Measurements from ENCODE around the gene PPP1R2. TPM values are rescaled to one million over a fixed set of nuclear protein-coding genes. Genes with fewer than 3 reads are reported as not detected.

PPP1R2 gene
- total and polyA plus RNA-seq, 4 donors: 31.3 to 55.4 (median 51.5) TPM

DNA sequence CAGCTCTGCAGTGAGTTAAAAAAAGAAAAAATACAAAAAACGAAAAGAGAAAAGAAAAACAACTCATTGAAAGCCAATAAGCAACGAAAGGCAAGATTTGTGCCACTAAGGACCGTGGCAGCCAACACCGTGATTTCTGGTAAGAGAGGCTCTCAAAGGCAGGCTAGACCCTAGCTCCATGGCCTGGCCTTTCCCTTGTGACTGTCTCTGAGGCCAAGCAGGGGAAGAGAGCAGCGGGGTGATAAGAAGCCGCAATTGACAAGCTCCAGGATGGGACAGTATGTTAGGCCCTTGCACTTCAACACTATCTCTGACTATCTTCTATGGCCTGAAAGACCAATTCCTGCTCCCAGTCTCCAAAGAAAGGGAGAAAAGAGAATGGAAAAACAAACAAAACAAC lies 28.2 kb upstream of the PPP1R2 start:
- Histone ChIP-seq H3K4me1 (ENCODE audit: control insufficient read depth in 1 of 2, insufficient read depth in 2 of 2, low read length in 2 of 2) (no peaks in the 10 kb centered on the region), H3K27me3 (ENCODE audit: control insufficient read depth in 1 of 2, insufficient read depth in 2 of 2, low read length in 1 of 2) (no peaks in the 10 kb centered on the region), H3K4me3 (ENCODE audit: low read length in 2 of 2) (no peak overlapping the region), H3K9me3 (ENCODE audit: control insufficient read depth, low read length) (no peaks in the 10 kb centered on the region), H3K36me3 (ENCODE audit: control insufficient read depth in 1 of 2, insufficient read depth in 2 of 2, low read length in 1 of 2) (no peaks in the 10 kb centered on the region), H3K27ac (ENCODE audit: low read depth in 1 of 2, low read length in 2 of 2) (no peak overlapping the region)
- WGBS, 2 donors: 78 to 82% methylated on average over 6 of the region's 6 CpGs
- intact Hi-C loops (cut with DNase I): no loop called here
- DNase-seq: no peak
- no peak for ATAC-seq (ENCODE audit: low FRiP score)

DNA sequence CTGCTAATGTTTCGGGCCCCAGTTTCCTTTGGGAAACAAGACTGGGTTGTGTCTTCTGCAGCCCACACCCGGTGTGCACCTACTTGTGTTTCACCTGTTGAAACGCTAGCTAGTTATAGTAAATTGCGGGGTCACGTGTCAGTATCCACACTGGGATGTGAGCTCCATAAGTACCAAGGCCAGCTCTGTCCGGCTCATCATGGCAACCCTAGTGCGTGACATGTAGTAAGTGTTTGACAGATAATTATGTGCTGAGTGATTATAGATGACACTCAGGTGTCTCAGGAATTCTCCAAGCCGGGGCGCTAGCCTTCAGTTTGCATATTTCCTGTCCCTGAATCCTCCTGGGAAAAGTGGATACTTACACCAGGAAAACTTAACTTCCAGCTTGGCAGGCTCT lies 27.8 kb upstream of the PPP1R2 start:
- ATAC-seq (ENCODE audit: low FRiP score) (no peak), DNase-seq (no peak)
- Histone ChIP-seq H3K36me3 (ENCODE audit: control insufficient read depth in 1 of 2, insufficient read depth in 2 of 2, low read length in 1 of 2) (no peaks in the 10 kb centered on the region), H3K27me3 (ENCODE audit: control insufficient read depth in 1 of 2, insufficient read depth in 2 of 2, low read length in 1 of 2) (no peaks in the 10 kb centered on the region), H3K4me3 (ENCODE audit: low read length in 2 of 2) (no peak overlapping the region), H3K4me1 (ENCODE audit: control insufficient read depth in 1 of 2, insufficient read depth in 2 of 2, low read length in 2 of 2) (no peaks in the 10 kb centered on the region), H3K9me3 (ENCODE audit: control insufficient read depth, low read length) (no peaks in the 10 kb centered on the region), H3K27ac (ENCODE audit: low read depth in 1 of 2, low read length in 2 of 2) (no peak overlapping the region)
- intact Hi-C loops (cut with DNase I): no loop called here
- 88% methylated on average over 9 of the region's 9 CpGs for WGBS, 2 donors

DNA sequence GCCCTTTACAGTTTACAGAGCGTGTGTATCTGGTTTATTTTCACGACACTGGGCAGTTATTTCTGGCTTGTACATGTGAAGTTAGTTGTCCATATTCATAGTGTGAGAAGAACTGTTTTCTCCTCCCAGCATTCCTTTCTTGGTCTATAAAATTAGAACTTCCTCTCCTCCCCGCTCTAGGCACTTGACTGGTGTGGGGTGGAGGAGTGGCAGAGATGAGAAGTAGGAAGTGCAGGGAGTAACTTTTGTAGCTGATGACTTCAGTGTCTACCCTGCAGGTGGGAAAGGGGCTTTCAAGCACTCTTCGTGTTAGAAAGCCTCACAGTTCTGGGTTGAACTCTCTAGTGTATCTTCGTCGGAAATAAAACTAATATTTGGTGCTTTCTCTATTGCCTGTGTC lies 27.2 kb upstream of the PPP1R2 start:
- intact Hi-C loops (cut with DNase I): no loop called here
- no peaks in the 10 kb centered on the region for H3K36me3 ChIP-seq (ENCODE audit: control insufficient read depth in 1 of 2, insufficient read depth in 2 of 2, low read length in 1 of 2)
- no peaks in the 10 kb centered on the region for H3K4me1 ChIP-seq (ENCODE audit: control insufficient read depth in 1 of 2, insufficient read depth in 2 of 2, low read length in 2 of 2)
- ATAC-seq (ENCODE audit: low FRiP score) (no peak), DNase-seq (no peak)
- H3K9me3 ChIP-seq (ENCODE audit: control insufficient read depth, low read length): no peaks in the 10 kb centered on the region
- H3K27me3 ChIP-seq (ENCODE audit: control insufficient read depth in 1 of 2, insufficient read depth in 2 of 2, low read length in 1 of 2): peaks cover 0 to 2% of the 10 kb centered on the region in 2 donors
- WGBS, 2 donors: 79 to 81% methylated on average over 6 of the region's 6 CpGs
- H3K4me3 ChIP-seq (ENCODE audit: low read length in 2 of 2): no peak overlapping the region
- H3K27ac ChIP-seq (ENCODE audit: low read depth in 1 of 2, low read length in 2 of 2): no peak overlapping the region

DNA sequence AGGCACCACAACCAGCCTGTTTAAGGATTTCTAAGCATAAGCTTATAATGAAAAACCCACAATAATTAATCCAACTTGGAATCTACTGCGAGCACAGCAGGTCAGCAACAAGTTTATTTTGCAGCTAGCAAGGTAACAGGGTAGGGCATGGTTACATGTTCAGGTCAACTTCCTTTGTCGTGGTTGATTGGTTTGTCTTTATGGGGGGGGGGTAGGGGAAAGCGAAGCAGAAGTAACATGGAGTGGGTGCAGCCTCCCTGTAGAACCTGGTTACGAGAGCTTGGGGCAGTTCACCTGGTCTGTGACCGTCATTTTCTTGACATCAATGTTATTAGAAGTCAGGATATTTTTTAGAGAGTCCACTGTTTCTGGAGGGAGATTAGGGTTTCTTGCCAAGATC lies 25.5 kb upstream of the PPP1R2 start:
- ATAC-seq (ENCODE audit: low FRiP score) (no peak), DNase-seq (no peak)
- Histone ChIP-seq H3K4me1 (ENCODE audit: control insufficient read depth in 1 of 2, insufficient read depth in 2 of 2, low read length in 2 of 2) (no peaks in the 10 kb centered on the region), H3K27ac (ENCODE audit: low read depth in 1 of 2, low read length in 2 of 2) (no peak overlapping the region), H3K4me3 (ENCODE audit: low read length in 2 of 2) (no peak overlapping the region), H3K36me3 (ENCODE audit: control insufficient read depth in 1 of 2, insufficient read depth in 2 of 2, low read length in 1 of 2) (no peaks in the 10 kb centered on the region), H3K9me3 (ENCODE audit: control insufficient read depth, low read length) (no peaks in the 10 kb centered on the region), H3K27me3 (ENCODE audit: control insufficient read depth in 1 of 2, insufficient read depth in 2 of 2, low read length in 1 of 2) (peaks cover 0 to 2% of the 10 kb centered on the region in 2 donors)
- intact Hi-C loops (cut with DNase I): no loop called here
- 85 to 89% methylated on average over 5 of the region's 5 CpGs for WGBS, 2 donors

DNA sequence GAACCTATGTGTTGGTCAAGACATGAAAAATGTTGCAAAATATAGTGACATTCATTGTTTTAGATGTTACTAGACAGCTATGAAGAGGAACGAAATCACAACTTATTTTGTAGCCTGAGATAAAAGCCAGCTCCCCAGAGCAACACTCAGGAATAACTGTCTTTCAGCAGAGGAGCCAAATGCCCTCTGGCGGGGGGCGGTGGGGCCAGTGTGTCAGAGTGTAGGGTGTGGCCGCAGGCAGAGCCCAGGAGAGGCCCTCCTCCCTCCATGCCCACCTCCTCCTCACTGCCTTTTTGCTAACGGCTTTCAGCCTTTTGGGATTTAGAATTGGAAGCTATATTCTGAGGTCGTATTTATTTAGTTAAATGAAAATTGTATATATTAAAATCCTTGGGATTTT lies 23.7 kb upstream of the PPP1R2 start:
- H3K4me1 ChIP-seq (ENCODE audit: control insufficient read depth in 1 of 2, insufficient read depth in 2 of 2, low read length in 2 of 2): no peaks in the 10 kb centered on the region
- H3K27ac ChIP-seq (ENCODE audit: low read depth in 1 of 2, low read length in 2 of 2): no peak overlapping the region
- 80 to 84% methylated on average over 6 of the region's 6 CpGs for WGBS, 2 donors
- ATAC-seq (ENCODE audit: low FRiP score): no peak
- H3K36me3 ChIP-seq (ENCODE audit: control insufficient read depth in 1 of 2, insufficient read depth in 2 of 2, low read length in 1 of 2): no peaks in the 10 kb centered on the region
- H3K27me3 ChIP-seq (ENCODE audit: control insufficient read depth in 1 of 2, insufficient read depth in 2 of 2, low read length in 1 of 2): peaks cover 0 to 2% of the 10 kb centered on the region in 2 donors
- no peak overlapping the region for H3K4me3 ChIP-seq (ENCODE audit: low read length in 2 of 2)
- no peak for DNase-seq
- intact Hi-C loops (cut with DNase I): no loop called here
- H3K9me3 ChIP-seq (ENCODE audit: control insufficient read depth, low read length): no peaks in the 10 kb centered on the region

DNA sequence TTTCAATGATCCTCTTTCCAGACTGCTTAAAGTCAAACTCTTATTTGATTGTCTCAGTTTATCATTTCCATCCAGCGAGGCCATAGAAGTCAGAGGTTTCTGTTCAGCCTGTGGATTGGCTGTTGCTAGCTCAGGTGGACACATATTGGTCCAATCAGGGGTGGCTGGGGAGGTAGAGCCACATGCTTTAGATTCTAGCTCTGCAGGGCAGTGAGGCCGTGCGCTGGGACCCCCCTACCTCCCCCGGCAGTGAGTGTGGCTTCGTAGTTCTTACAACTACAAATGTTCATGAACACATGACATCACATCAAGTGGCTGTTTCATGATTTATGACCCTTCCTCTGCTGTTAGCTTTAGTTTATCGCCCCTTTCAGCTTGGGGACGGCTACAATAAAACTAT lies 22.6 kb upstream of the PPP1R2 start:
- Histone ChIP-seq H3K27ac (ENCODE audit: low read depth in 1 of 2, low read length in 2 of 2) (no peak overlapping the region), H3K4me1 (ENCODE audit: control insufficient read depth in 1 of 2, insufficient read depth in 2 of 2, low read length in 2 of 2) (no peaks in the 10 kb centered on the region), H3K36me3 (ENCODE audit: control insufficient read depth in 1 of 2, insufficient read depth in 2 of 2, low read length in 1 of 2) (no peaks in the 10 kb centered on the region), H3K4me3 (ENCODE audit: low read length in 2 of 2) (no peak overlapping the region), H3K27me3 (ENCODE audit: control insufficient read depth in 1 of 2, insufficient read depth in 2 of 2, low read length in 1 of 2) (peaks cover 0 to 2% of the 10 kb centered on the region in 2 donors), H3K9me3 (ENCODE audit: control insufficient read depth, low read length) (no peaks in the 10 kb centered on the region)
- intact Hi-C loops (cut with DNase I): no loop called here
- ATAC-seq (ENCODE audit: low FRiP score) (no peak), DNase-seq (no peak)
- 17% methylated on average over 7 of the region's 7 CpGs for WGBS, 2 donors

DNA sequence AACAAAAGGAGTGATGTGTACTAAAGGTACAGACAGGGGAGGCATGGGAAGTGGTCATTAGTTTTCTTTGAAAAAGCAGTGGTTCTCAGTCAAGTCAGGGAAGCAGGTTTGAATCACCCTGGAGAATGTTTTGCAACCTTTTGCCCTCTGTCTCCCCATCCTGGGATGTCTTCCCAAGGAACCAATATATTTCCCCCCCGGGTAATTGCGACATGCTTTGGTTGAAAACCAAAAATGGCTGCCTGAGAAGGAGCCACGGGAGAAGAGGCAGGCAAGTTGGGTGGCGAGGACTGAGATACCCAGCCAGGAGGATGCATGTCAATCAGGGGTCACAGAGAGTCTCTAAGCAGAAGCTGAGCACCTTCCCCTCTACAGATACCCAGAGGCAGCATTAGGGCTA lies 20.2 kb upstream of the PPP1R2 start:
- ATAC-seq (ENCODE audit: low FRiP score) (no peak), DNase-seq (no peak)
- Histone ChIP-seq H3K4me3 (ENCODE audit: low read length in 2 of 2) (no peak overlapping the region), H3K4me1 (ENCODE audit: control insufficient read depth in 1 of 2, insufficient read depth in 2 of 2, low read length in 2 of 2) (no peaks in the 10 kb centered on the region), H3K27me3 (ENCODE audit: control insufficient read depth in 1 of 2, insufficient read depth in 2 of 2, low read length in 1 of 2) (peaks cover 0 to 2% of the 10 kb centered on the region in 2 donors), H3K36me3 (ENCODE audit: control insufficient read depth in 1 of 2, insufficient read depth in 2 of 2, low read length in 1 of 2) (no peaks in the 10 kb centered on the region), H3K27ac (ENCODE audit: low read depth in 1 of 2, low read length in 2 of 2) (no peak overlapping the region), H3K9me3 (ENCODE audit: control insufficient read depth, low read length) (no peaks in the 10 kb centered on the region)
- intact Hi-C loops (cut with DNase I): no loop called here
- 87 to 91% methylated on average over 4 of the region's 4 CpGs for WGBS, 2 donors

DNA sequence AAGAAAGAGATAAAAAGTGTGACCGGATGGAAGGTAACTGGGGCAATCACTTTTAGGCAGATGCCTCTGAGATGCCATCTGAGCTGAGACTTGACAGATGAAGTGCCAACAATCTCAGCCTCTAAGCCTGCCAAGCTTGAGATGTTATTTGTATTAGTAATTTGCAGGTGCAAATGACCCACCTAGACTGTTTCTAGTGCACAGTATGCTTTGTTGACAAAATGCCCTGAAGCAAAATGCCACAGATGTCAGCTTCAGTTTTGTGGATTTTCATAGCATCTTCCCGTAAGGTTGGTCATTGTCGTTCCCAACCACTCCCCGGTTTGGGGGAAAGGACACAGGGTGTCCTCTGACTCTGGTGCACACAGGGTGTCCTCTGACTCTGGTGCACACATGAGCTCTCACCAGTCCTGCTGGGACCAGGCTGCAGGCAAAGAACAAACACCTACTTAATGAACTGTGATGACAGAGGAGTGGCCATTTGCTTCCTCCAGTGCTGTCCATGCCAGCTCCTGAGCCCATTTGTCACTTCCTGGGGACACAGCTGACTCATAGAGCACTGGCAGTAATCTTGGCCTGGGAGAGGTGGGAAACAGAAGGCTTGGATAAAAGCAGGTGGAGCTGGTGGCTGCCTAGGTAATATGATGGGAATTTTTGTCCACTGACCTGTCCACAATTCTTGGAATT lies 16.7 kb upstream of the PPP1R2 start:
- Histone ChIP-seq H3K27ac (ENCODE audit: low read depth in 1 of 2, low read length in 2 of 2) (no peak overlapping the region), H3K36me3 (ENCODE audit: control insufficient read depth in 1 of 2, insufficient read depth in 2 of 2, low read length in 1 of 2) (no peaks in the 10 kb centered on the region), H3K9me3 (ENCODE audit: control insufficient read depth, low read length) (no peaks in the 10 kb centered on the region), H3K27me3 (ENCODE audit: control insufficient read depth in 1 of 2, insufficient read depth in 2 of 2, low read length in 1 of 2) (no peaks in the 10 kb centered on the region), H3K4me1 (ENCODE audit: control insufficient read depth in 1 of 2, insufficient read depth in 2 of 2, low read length in 2 of 2) (no peaks in the 10 kb centered on the region), H3K4me3 (ENCODE audit: low read length in 2 of 2) (no peak overlapping the region)
- ATAC-seq (ENCODE audit: low FRiP score) (no peak), DNase-seq (no peak)
- 90 to 92% methylated on average over 4 of the region's 4 CpGs for WGBS, 2 donors
- intact Hi-C loops (cut with DNase I): no loop called here

DNA sequence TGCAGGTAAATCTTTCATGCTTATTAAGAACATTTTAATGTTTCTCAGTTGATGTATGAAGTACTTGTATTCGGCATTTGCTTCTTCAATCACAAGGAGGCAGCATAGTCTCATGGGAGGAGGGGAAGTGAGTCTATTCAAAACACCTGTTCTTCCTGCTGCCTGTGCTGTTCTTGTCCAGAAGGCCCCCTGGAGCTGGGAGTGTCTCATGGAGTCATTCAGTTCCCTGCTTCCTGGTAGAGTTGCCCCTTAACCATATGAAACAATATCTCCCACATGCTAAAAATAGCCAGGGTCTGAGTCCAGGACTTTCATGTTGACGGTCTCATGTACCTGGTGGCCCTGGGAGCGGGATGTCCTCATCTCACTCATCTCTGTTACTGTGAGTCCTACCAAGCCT lies 15.5 kb upstream of the PPP1R2 start:
- peak; percentile 19 for ATAC-seq (ENCODE audit: low FRiP score)
- Histone ChIP-seq H3K27me3 (ENCODE audit: control insufficient read depth in 1 of 2, insufficient read depth in 2 of 2, low read length in 1 of 2) (no peaks in the 10 kb centered on the region), H3K9me3 (ENCODE audit: control insufficient read depth, low read length) (no peaks in the 10 kb centered on the region), H3K27ac (ENCODE audit: low read depth in 1 of 2, low read length in 2 of 2) (no peak overlapping the region), H3K4me1 (ENCODE audit: control insufficient read depth in 1 of 2, insufficient read depth in 2 of 2, low read length in 2 of 2) (no peaks in the 10 kb centered on the region), H3K36me3 (ENCODE audit: control insufficient read depth in 1 of 2, insufficient read depth in 2 of 2, low read length in 1 of 2) (no peaks in the 10 kb centered on the region), H3K4me3 (ENCODE audit: low read length in 2 of 2) (no peak overlapping the region)
- DNase-seq: no peak
- intact Hi-C loops (cut with DNase I): no loop called here
- WGBS, 2 donors: 62 to 66% methylated on average over 3 of the region's 3 CpGs

Data from aorta (tissue), 5 donors.